Ovary (tissue), 9 donors: ENCODE data around the gene GREM1. TPM values are rescaled to one million over a fixed set of nuclear protein-coding genes. Genes with fewer than 3 reads are reported as not detected.

Source experiments
- DNase-seq, 5 donors: peaks; one replicate each; pipeline ENCODE4 v3.0.0-alpha.2; 2019 to 2020
- H3K27ac ChIP-seq, 2 donors: fragments of 200-600 bp; one replicate each; pipeline versions ENCODE4 v1.5.1 to v1.8.0; 2019 to 2022
- H3K27me3 ChIP-seq: fragments of 200-600 bp; one replicate; pipeline ENCODE4 v1.8.0; 2022
- H3K36me3 ChIP-seq: fragments of 200-600 bp; sonication (generic); one replicate; pipeline ENCODE4 v1.5.1; 2019
- H3K4me1 ChIP-seq: one replicate; pipeline ENCODE4 v1.8.1; 2013; ENCODE audit warnings: mild to moderate bottlenecking, moderate library complexity; ENCODE audit not compliant: insufficient read depth
- H3K4me3 ChIP-seq: fragments of 200-600 bp; sonication (generic); one replicate; pipeline ENCODE4 v1.5.1; 2017
- H3K9me3 ChIP-seq, 2 donors: fragments of 200-600 bp in 1 of 2; sonication (generic) in 1 of 2; one replicate each; pipeline versions ENCODE4 v1.5.1 to v1.8.1; 2013 to 2019; ENCODE audit warnings: mild to moderate bottlenecking in 1 of 2, moderate library complexity in 1 of 2
- EP300 ChIP-seq: sonication (generic); formaldehyde crosslinking; IDR thresholded peaks from one replicate; pipeline ENCODE4 v1.6.1; 2017; ENCODE audit warnings: antibody characterized with exemption
- POLR2A ChIP-seq: fragments of 450-650 bp; IDR thresholded peaks from one replicate; pipeline ENCODE4 v1.6.1; 2017; ENCODE audit warnings: antibody characterized with exemption, mild to moderate bottlenecking, moderate library complexity
- WGBS, 3 donors: extraction: QIAGEN DNeasy Blood & Tissue Kit in 1 of 3; methylation state at CpG; one replicate each; pipeline versions ENCODE4 v1.1.5 to v1.1.7; 2013 to 2017; 5-methylcytosine and 5-hydroxymethylcytosine counted together
- intact Hi-C, 4 donors: fragments of 100-400 bp; cut with DNase I; formaldehyde crosslinking; loops; one replicate each; pipeline versions ENCODE4 v1.11.0 to v1.15.1; 2022 to 2023
- polyA plus RNA-seq, 2 donors: library from polyadenylated mRNA; stranded (reverse); fragments of 200-250 nt in 1 of 2; fragments of 350-450 nt in 1 of 2; fragmentation: Illumina TruSeq in 1 of 2; extraction: RNeasy Lipid Tissue Mini Kit (QIAGEN cat#74804) in 1 of 2; gene quantifications; one replicate each; pipeline ENCODE4 v1.2.3, GENCODE V29; 2013 to 2014
- total RNA-seq, 7 donors: library from RNA; depleted of rRNA in 2 of 7; stranded (reverse); fragments of >200 nt in 2 of 7; fragmentation: NEBNext Ultra II Directional in 3 of 7; extraction: Animal tissue kit (Norgen Biotek cat#: 25700) in 3 of 7; gene quantifications; one replicate each; pipeline versions ENCODE4 v1.1.0 to v1.2.4, GENCODE V29; 2016 to 2023
- TF ChIP-seq, protein P1 (sequence below), 3 donors: fragments of 450-650 bp in 2 of 3; fragments of 200-600 bp in 1 of 3; IDR thresholded peaks; one replicate each; pipeline versions ENCODE4 v1.5.1 to v1.8.0; 2016 to 2022; ENCODE audit warnings: antibody characterized with exemption in 3 of 3, mild to moderate bottlenecking in 1 of 3
- donor health status: DM: no; HTN: no; CAD: no; lungs with moderate emphysema.
- donor health status: DM: no; HTN: no; CAD: no.
- donor health status: Bipolar disorder and iron deficiency.
- donor health status: DM: yes; HTN: yes; CAD: no.
- donor health status: DM: no; HTN: no; CAD: no.
- donor health status: DM: yes; HTN: yes; CAD: no.

The GREM1 gene
- total and polyA plus RNA-seq, 9 donors: 0.11 to 10.9 (median 0.49) TPM; not detected in 3

DNA sequence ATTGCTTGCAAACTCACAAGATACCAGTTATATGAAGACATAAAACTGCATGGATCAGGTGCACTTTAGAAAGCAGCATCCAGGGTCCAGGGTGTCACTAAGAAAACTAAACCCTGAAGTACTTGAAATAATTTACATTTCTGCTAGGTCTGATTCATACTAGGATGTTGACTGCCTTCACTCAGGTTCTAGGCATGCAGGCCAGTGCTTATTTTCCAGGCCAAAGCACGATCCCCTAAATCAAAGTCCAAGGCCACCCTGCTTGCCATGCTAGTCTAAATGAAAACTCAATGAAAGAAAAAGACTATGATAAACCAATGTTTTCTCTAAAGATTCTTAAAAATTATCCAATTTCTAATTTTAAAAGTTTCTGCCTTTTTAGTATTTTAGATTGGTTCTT lies 49.4 kb downstream of the GREM1 start:
- WGBS, 3 donors: 67 to 90% (median 69%) methylated on average over 1 of the region's 1 CpG
- no peak overlapping the region for H3K27ac ChIP-seq
- no peak overlapping the region for H3K4me3 ChIP-seq
- intact Hi-C loops: no loop called here
- TF ChIP-seq POLR2A (no peak), EP300 (no peak)
- TF ChIP-seq, protein P1, sequence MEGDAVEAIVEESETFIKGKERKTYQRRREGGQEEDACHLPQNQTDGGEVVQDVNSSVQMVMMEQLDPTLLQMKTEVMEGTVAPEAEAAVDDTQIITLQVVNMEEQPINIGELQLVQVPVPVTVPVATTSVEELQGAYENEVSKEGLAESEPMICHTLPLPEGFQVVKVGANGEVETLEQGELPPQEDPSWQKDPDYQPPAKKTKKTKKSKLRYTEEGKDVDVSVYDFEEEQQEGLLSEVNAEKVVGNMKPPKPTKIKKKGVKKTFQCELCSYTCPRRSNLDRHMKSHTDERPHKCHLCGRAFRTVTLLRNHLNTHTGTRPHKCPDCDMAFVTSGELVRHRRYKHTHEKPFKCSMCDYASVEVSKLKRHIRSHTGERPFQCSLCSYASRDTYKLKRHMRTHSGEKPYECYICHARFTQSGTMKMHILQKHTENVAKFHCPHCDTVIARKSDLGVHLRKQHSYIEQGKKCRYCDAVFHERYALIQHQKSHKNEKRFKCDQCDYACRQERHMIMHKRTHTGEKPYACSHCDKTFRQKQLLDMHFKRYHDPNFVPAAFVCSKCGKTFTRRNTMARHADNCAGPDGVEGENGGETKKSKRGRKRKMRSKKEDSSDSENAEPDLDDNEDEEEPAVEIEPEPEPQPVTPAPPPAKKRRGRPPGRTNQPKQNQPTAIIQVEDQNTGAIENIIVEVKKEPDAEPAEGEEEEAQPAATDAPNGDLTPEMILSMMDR (IDR thresholded peaks at IDR 0.05): no peak
- no peaks in the 10 kb centered on the region for H3K4me1 ChIP-seq
- H3K36me3 ChIP-seq: no peaks in the 10 kb centered on the region
- DNase-seq: no peak
- H3K27me3 ChIP-seq: no peaks in the 10 kb centered on the region
- H3K9me3 ChIP-seq: no peaks in the 10 kb centered on the region

DNA sequence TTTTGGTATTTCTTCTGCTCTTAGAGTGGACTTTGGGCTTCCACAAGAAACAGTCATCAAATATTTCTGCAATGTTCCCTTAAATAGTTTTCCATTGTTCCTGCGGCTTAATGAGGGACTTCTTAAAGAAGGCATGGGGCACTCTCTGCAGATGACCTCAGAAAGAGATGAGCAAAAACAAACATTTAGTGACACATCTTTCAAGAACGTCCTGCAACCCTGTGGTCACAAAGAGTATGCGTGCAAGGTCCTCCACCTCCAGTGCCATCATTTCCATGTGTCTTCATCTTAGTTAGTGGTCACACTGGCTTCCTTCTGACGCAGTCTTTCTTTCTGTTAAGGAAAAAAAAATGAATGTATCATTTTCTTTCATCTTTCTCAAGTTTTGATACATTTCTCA lies 56.2 kb downstream of the GREM1 start:
- DNase-seq: no peak
- intact Hi-C loops: no loop called here
- no peak overlapping the region for H3K4me3 ChIP-seq
- no peak for TF ChIP-seq EP300
- TF ChIP-seq POLR2A: no peak
- TF ChIP-seq, protein P1 (IDR thresholded peaks at IDR 0.05): no peak
- 86 to 92% (median 89%) methylated on average over 4 of the region's 4 CpGs for WGBS, 3 donors
- no peaks in the 10 kb centered on the region for H3K4me1 ChIP-seq
- no peaks in the 10 kb centered on the region for H3K36me3 ChIP-seq
- H3K27ac ChIP-seq: no peak overlapping the region
- no peaks in the 10 kb centered on the region for H3K27me3 ChIP-seq
- no peaks in the 10 kb centered on the region for H3K9me3 ChIP-seq

DNA sequence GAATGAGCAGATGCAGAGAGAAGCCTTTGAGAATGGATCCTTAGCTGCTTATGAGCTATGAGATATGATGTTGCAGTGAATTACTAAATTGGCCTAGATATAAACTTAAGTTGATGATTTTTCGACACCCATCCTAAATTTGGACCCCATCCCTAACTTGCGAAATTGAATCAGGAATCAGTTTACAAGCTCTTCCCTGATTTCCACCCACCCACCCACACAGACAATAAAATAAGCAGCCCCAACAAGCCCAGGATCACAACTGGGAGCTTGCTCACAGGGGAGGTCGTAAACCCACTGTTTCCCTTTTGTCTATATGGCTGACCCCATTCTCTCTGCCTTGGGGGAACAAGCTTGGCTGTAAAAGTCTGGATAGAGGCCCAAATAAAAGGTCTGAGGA lies 57.3 kb downstream of the GREM1 start:
- Histone ChIP-seq H3K4me1 (no peaks in the 10 kb centered on the region), H3K27me3 (no peaks in the 10 kb centered on the region), H3K27ac (no peak overlapping the region), H3K9me3 (no peaks in the 10 kb centered on the region), H3K4me3 (no peak overlapping the region), H3K36me3 (no peaks in the 10 kb centered on the region)
- 82 to 91% (median 90%) methylated on average over 3 of the region's 3 CpGs for WGBS, 3 donors
- TF ChIP-seq POLR2A: no peak
- TF ChIP-seq, protein P1 (IDR thresholded peaks at IDR 0.05): no peak
- no peak for TF ChIP-seq EP300
- intact Hi-C loops: no loop called here
- DNase-seq: no peak

- Histone ChIP-seq H3K36me3 (no peaks in the 10 kb centered on the region), H3K4me3 (no peak overlapping the region), H3K27me3 (no peaks in the 10 kb centered on the region), H3K27ac (no peak overlapping the region), H3K9me3 (no peaks in the 10 kb centered on the region), H3K4me1 (no peaks in the 10 kb centered on the region)
- 76 to 83% (median 81%) methylated on average over 4 of the region's 4 CpGs for WGBS, 3 donors
- TF ChIP-seq POLR2A (no peak), EP300 (no peak)
- TF ChIP-seq, protein P1 (IDR thresholded peaks at IDR 0.05): no peak
- intact Hi-C loops: no loop called here
- DNase-seq: no peak
Observed at GRCh38 chr15:32778391-32779176, 60.8 kb downstream of the GREM1 start.
